ENCODE measurements around the gene BCAS3.

GRCh38 chr17:61139219-61139618 is 461.6 kb downstream of the BCAS3 start:
- TF ChIP-seq CTCF (IDR thresholded peaks at IDR 0.05; ENCODE audit: low read length), result no peak
- no peak for TF ChIP-seq EZH2 (IDR thresholded peaks at IDR 0.05; ENCODE audit: borderline replicate concordance, low read length)

All from OCI-LY1 (cell line).